ENCODE data around the gene CUL7.

DNA sequence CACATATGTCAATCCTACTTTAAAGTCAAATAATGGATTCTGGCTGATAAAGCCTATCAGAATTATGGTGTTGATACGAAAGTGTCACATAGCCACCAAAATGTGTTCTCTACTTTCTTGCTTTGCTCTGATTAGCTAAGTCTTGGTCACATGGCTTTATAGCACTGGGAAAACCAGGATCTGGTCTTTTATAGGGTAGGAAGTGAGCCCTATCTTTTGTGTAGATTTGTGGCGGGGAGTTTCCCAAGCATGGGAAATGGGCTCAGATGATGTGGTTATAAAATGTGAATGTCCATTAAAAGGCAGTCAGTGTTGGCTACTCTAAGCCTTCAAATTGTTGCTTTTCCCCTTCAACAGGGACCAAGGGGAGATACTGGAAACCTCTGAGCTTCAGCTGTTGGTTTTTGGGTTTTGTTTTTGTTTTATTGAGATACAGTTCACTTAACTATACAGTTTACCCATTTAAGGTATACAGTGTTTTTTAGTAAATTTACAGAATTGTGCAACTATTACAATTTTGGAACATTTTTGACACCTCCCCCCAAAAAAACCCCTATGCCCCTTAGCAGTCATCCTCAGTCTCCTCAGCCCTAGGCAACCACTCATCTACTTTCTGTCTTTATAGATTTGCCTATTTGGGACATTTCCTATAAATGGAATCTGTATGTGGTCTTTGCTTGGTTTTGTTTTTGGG, 20.0 kb downstream of the CUL7 start:
- TF ChIP-seq, protein P1, sequence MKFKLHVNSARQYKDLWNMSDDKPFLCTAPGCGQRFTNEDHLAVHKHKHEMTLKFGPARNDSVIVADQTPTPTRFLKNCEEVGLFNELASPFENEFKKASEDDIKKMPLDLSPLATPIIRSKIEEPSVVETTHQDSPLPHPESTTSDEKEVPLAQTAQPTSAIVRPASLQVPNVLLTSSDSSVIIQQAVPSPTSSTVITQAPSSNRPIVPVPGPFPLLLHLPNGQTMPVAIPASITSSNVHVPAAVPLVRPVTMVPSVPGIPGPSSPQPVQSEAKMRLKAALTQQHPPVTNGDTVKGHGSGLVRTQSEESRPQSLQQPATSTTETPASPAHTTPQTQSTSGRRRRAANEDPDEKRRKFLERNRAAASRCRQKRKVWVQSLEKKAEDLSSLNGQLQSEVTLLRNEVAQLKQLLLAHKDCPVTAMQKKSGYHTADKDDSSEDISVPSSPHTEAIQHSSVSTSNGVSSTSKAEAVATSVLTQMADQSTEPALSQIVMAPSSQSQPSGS (CRISPR knock-in tag; IDR thresholded peaks at IDR 0.05; ENCODE audit: borderline replicate concordance, low read depth) = no peak
- TF ChIP-seq, protein P2, sequence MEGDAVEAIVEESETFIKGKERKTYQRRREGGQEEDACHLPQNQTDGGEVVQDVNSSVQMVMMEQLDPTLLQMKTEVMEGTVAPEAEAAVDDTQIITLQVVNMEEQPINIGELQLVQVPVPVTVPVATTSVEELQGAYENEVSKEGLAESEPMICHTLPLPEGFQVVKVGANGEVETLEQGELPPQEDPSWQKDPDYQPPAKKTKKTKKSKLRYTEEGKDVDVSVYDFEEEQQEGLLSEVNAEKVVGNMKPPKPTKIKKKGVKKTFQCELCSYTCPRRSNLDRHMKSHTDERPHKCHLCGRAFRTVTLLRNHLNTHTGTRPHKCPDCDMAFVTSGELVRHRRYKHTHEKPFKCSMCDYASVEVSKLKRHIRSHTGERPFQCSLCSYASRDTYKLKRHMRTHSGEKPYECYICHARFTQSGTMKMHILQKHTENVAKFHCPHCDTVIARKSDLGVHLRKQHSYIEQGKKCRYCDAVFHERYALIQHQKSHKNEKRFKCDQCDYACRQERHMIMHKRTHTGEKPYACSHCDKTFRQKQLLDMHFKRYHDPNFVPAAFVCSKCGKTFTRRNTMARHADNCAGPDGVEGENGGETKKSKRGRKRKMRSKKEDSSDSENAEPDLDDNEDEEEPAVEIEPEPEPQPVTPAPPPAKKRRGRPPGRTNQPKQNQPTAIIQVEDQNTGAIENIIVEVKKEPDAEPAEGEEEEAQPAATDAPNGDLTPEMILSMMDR (IDR thresholded peaks at IDR 0.05) = no peak
- TF ChIP-seq TEAD4 (CRISPR knock-in tag; IDR thresholded peaks at IDR 0.05) = no peak
- TF ChIP-seq, protein P3, sequence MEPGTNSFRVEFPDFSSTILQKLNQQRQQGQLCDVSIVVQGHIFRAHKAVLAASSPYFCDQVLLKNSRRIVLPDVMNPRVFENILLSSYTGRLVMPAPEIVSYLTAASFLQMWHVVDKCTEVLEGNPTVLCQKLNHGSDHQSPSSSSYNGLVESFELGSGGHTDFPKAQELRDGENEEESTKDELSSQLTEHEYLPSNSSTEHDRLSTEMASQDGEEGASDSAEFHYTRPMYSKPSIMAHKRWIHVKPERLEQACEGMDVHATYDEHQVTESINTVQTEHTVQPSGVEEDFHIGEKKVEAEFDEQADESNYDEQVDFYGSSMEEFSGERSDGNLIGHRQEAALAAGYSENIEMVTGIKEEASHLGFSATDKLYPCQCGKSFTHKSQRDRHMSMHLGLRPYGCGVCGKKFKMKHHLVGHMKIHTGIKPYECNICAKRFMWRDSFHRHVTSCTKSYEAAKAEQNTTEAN (CRISPR knock-in tag; IDR thresholded peaks at IDR 0.05) = no peak
- TF ChIP-seq CREB1 (CRISPR knock-in tag; IDR thresholded peaks at IDR 0.05) = no peak
- no peak for TF ChIP-seq NR2C2 (CRISPR knock-in tag; IDR thresholded peaks at IDR 0.05)
- no peak for TF ChIP-seq SMAD3 (CRISPR knock-in tag; IDR thresholded peaks at IDR 0.05; ENCODE audit: borderline replicate concordance)
